Stimulated activated CD8-positive, alpha-beta memory T cell treated with anti-CD3 and anti-CD28 coated beads, Interleukin-2, amount 100 ng/mL, for 1 hour (primary cell): ENCODE measurements around the gene LRIG1.
A peak's percentile ranks its signal among the peaks of the same experiment; 100 is the strongest.

Source experiments
- DNase-seq, 2 donors: peaks; one replicate each; pipeline ENCODE4 v3.0.0-alpha.2; 2020; ENCODE audit warnings: low read depth in 2 of 2

LRIG1 gene, protein sequence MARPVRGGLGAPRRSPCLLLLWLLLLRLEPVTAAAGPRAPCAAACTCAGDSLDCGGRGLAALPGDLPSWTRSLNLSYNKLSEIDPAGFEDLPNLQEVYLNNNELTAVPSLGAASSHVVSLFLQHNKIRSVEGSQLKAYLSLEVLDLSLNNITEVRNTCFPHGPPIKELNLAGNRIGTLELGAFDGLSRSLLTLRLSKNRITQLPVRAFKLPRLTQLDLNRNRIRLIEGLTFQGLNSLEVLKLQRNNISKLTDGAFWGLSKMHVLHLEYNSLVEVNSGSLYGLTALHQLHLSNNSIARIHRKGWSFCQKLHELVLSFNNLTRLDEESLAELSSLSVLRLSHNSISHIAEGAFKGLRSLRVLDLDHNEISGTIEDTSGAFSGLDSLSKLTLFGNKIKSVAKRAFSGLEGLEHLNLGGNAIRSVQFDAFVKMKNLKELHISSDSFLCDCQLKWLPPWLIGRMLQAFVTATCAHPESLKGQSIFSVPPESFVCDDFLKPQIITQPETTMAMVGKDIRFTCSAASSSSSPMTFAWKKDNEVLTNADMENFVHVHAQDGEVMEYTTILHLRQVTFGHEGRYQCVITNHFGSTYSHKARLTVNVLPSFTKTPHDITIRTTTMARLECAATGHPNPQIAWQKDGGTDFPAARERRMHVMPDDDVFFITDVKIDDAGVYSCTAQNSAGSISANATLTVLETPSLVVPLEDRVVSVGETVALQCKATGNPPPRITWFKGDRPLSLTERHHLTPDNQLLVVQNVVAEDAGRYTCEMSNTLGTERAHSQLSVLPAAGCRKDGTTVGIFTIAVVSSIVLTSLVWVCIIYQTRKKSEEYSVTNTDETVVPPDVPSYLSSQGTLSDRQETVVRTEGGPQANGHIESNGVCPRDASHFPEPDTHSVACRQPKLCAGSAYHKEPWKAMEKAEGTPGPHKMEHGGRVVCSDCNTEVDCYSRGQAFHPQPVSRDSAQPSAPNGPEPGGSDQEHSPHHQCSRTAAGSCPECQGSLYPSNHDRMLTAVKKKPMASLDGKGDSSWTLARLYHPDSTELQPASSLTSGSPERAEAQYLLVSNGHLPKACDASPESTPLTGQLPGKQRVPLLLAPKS

DNA sequence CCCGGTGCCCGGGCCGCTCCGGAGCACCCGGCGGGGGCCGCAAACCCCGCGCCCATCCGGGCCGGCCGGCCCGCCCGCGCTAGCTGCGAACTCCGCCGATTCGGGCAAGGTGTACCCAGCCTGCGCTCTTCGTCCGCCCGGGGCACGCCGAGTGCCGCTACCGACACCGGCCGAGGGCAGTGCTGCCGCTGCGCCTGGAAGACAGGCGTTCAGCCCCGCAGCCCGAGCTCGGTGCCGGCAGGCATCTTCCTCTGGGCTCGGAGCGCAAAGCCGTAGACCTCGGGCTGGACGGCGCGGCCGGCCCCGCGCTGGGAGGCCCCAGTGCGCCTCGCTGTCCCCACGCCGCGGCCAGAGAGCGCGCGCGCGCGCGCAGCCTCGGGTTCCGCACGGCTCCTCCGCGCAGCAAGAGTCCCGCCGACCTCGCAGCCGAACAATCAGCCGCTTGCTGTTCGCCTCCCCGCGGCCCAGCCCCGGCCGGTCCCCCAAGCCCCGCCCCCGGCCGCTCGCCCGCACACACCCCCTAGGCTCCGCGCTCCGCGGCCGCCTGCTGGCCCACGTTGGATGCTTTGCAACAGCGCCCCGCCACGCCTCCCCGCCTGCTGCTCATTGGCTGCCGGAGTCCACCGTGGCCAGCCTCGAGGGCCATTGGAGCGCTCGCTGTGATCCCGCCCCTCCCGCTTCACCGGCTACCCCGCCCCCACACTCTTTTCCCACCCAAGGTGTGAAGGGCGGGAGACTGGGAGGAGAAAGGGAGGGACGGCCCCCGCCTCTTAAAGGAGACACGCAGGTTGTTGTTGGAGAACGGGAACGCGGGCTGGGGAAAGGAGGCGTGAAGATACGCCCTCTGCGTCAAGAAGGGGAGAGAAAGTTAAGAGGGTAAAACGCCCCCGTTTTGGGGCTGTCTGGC, at the start of gene LRIG1:
Gene LRIG1, minus strand, starts transcription at position 447 of the 907 bp plus-strand sequence. CDS start 615 bp downstream, outside the sequence.
- DNase-seq = peak; percentile 96 to 97

DNA sequence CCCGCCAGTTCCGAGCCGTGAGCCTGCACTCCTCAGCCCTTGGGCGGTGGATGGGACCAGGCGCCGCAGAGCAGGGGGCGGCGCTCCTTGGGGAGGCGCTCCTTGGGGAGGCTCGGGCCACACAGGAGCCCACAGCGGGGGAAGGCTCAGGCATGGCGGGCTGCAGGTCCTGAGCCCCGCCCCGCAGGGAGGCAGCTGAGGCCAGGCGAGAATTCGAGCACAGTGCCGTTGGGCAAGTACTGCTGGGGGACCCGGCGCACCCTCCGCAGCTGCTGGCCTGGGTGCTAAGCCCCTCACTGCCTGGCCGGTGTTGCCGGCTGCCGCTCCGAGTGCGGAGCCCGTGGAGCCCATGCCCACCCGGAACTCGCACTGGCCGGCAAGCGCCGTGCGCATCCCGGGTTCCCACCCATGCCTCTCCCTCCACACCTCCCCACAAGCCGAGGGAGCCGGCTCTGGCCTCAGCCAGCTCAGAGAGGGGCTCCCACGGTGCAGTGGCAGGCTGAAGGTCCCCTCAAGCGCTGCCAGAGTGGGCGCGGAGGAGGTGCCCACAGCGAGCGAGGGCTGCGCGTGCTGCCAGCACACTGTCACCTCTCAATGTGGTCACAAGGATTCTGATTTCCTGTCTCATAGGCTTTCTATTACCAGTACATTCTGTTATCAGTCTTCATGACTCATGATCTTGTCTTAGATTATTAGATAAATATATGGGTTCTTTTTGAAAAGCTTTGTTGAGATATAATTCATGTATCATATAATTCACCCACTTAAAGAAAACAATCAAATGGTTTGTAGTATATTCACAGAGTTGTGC, 44.0 kb upstream of the LRIG1 start:
- DNase-seq = no peak

DNA sequence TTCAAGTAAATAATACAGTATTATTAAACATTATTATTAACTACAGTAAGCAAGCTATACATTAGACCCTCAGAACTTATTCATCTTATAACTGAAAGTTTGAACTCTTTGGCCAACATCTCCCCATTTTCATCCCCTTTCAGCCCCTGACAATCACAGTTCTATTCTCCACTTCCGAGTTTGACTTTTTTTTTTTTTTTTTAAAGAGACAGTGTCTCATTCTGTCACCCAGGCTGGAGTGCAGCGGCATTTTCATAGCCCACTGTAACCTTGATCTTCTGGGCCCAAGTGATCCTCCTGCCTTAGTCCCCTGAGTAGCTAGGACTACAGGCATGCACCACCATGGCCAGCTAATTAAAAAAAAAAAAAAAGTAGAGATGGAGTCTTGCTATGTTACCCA, 41.3 kb upstream of the LRIG1 start:
- DNase-seq = no peak

DNA sequence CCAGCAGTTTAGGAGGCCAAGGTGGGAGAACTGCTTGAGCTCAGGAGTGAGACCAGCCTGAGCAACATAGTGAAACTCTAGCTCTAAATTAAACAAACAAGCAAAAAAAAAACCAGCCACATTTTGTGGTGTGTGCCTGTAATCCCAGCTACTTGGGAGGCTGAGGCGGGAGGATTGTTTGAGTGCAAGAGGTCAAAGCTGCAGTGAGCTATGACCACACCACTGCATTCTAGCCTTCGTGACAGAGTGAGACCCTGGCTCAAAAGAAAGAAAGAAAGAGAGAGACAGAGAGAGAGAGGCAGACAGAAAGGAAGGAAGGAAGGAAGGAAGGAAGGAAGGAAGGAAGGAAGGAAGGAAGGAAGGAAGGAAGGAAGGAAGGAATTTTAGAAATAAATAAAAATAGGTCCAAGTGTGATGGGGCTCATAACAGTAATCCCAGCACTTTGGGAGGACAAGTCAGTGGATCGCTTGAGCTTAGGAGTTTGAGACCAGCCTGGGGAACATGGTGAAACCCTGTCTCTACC, 38.7 kb upstream of the LRIG1 start:
- DNase-seq = no peak

DNA sequence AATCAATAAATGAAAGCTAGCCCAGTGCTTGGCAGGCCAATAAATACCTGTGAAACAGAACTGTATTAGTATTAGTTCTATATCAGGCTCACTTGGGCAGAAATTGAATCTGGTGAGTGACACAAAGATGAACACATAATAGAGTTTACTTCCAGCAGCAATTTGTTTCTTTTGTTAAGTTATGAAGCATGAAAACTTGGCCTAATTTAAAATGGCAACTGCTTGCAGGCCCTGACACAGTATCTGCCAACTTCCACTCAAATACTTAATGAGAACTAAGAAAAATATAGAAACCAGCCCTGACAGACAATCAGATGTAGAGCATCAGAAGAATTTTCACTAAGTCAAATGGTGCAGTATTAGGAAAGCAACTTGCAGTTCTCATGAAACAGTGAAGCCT, 37.6 kb upstream of the LRIG1 start:
- no peak for DNase-seq

DNA sequence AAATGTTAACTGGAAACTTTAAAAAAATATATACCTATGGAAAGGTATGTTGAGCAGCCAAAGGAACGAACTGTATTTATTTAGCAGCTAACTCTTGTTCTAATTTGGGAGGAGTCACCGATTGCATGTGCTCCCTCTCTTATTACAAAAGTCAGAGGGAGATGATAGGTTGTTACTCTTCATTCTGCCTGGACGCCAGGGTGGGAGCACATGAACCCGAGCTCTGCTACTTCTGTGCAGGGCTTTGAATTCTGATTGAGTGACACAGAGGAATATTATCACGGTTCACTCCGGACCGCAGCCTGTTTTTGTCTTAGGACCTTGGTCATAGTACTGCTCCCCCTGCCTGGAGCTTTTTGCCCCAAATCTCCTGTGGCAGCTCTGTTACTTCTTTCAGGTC, 36.9 kb upstream of the LRIG1 start:
- no peak for DNase-seq

DNA sequence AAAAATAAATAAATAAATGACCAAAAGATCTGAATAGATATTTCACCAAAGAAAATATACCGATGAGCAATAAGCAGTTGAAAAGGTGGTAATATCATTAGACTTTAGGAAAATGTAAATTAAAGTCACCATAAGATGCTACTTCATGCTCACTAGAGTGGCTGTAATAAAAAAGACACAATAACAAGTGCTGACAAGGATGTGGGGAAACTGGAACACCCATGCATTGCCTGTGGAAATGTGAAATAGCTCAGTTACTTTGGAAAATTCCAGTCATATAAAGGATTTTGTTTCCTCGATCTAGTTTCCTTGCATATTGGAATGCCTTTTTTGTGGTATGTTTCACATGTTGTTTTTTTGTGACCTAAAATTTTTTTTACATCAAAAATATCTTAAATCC, 36.0 kb upstream of the LRIG1 start:
- no peak for DNase-seq

DNA sequence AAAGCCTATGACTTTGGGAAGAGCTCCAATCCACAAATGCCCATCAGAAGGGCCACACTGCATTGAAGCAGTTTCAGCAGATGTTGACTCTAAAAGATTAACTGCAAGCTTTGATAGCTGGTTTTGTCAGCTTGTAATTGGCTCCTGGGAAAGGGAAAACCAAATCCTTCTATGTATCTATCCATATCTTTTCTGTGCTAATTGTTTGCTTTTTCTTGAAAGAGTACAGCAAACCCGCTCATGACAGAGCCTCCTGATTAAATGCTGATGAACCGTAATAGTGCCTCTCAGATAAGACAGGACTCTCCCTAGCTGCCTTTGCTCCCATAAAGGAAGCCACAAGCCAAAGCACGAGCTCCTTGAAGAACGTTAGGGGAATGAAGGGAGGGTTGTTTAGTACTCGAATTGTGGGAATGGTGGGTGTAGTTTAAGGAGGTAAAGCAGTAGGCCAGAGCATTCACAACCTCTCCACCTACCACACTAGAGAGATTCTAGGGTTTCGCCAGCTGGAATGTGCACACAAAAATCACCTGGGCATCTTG, 33.6 kb upstream of the LRIG1 start:
- no peak for DNase-seq

DNA sequence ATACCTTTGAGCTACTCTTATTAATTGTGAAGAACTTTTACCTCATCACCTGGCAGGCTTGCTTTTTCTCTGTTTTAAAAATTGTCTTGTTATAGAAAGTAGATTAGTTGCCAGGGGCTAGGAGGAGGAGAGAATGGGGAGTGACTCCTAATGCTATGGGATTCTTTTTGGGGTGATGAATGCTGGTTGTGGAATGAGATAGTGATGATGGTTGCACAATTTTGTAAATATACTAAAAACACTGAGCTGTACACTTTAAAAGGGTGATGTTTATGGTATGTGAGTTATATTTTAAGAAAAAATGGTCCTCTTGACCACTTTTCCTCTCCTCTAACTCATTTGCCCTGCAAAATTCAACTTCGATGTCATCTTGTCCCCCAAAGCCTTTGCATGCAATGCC, 31.8 kb upstream of the LRIG1 start:
- no peak for DNase-seq

DNA sequence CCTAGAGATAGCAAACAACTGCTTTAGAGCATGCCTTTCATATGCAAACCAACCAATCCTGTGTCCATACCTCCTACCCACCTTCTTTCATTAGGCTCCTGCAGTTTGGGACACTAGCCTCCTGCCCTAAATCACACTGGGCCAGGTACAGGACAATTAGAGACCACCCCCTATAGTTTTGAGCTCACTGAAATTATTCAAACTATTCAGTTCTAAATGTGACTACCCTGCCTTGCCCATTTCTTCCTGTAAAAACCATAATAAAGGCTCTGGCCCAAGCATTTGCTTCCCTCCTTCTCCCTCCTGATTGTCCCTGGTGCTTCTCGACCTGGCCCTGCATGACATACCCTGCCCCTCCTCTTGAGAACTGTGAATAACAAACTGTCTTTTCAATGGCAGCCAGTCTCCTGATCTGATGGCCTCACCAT, 31.4 kb upstream of the LRIG1 start:
- DNase-seq = no peak

DNA sequence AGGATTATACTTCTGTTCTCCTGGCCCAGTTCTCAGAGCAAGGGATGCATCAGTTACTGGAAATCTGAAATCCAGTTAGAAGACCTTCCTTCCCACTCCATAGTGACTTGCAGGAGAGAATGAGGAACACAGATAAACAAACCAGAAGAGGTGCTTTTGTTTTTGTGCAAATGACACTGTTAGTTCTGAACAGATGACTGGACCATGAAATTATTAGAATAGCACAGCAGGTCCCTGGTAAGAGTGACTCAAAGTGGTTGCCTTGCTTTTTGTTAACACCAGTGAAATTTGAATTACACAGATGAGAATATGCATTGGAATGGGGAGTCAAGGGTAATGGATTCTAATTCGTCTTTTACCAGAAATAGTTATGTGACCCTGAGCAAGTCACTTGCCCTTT, 30.4 kb upstream of the LRIG1 start:
- no peak for DNase-seq

DNA sequence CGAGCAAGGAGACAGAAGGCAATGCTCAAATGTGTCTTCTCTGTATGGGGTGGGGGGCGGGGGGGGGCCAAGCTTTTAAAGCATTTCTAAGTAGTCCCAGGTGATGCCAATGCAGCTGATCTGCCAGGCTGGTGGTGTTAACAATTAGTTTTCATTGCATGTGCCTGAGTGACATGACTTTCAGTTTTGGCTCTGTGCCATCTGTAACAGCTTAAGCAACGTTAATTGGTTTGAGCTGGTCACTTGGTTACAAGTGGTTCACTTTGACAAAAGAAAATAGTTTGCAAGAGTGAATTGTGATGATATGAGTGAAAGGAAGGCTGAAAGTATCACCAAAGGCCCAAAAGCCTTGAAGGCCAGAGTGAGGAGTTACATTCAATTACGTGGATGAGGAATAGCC, 26.4 kb upstream of the LRIG1 start:
- DNase-seq = no peak

DNA sequence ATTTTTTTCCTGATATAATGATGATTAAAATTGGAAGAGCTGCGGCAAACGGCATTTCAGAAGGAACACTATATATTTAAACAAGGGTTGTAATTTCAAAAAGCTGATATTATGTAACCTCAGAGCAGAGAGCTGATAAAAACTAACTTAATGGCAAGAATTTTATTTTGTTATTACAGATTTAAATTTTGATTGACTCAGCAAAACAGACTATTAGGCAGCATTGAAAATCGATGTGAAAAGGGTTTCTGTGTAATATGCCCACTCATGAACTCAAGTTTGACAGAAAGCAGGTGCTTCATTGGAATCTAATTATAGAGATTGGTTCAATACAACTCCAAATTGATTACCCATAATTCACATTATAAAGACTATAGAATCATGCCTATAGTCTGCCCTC, 24.9 kb upstream of the LRIG1 start:
- no peak for DNase-seq

DNA sequence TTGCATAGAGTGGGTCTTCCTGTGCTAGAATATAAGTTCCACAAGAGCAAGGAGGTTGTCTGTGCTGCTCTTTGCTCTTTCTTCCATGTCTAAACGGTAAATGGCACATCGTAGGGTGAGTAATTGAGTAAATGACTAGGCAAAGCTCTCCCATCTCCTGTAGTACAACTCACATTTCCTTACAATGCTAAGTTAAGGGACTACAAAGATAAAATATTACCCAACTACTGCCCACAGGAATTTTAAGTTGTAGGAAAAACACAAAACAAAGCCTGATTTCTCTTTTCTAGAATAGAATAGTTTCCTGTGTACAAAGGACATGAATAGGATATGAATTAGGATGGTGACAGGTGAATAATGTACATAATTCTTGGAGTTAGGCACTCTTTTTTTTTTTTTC, 19.9 kb upstream of the LRIG1 start:
- no peak for DNase-seq

DNA sequence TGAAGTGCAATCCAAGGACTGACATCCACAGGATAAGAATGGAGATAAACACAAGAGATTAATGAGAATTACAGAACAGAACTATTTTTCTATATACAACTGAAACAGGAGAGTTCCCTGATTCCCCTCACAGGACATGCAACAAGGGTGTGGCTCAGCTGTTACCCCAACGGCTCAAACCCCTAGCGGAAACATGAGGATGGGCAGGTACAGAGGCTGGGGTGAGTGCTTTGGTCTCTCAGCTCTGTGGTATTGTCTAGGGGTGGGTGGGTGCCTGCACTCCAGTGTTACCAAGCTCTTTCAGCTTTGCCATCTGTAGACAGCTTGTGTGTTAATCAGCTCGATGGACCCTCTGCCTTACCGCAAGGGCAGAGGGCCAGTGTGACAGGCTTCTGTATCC, 17.8 kb upstream of the LRIG1 start:
- DNase-seq = no peak

DNA sequence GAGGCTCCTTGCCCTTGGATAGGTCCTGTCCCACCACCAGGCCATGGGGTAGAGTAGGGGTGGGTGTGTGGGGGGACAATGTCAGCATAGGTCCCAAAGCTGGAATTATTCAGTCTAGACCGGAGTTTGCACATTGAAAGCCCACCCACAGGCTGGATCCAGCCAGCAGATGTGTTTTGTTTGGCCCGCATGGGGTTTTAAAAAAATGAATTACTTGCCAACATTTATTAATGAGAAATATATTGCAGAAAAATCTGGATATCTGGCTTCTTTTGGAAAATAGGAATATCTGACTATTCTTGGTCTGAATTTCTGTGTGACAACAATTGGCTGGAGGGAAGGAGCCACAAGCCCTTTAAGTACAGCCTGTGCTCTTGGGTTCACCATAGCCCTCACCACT, 17.3 kb upstream of the LRIG1 start:
- no peak for DNase-seq

DNA sequence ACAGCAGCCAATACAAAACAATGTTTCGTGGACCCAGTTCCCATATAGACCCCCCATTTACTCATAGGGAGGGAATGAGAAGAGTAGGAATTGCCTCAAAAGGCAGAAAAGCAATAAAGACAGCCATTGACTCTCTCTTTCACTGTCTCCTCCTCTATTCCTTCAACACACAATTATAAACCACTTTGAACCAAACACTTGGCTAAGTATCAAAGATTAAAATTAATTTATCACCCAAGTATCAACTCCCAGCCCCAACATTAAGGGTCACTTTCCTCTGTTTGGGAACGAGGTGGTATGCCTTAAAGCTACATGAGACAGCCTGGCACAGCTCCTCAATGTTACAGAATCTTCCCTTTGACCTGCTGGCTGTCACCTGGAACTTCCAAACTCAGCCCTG, 16.4 kb upstream of the LRIG1 start:
- no peak for DNase-seq

DNA sequence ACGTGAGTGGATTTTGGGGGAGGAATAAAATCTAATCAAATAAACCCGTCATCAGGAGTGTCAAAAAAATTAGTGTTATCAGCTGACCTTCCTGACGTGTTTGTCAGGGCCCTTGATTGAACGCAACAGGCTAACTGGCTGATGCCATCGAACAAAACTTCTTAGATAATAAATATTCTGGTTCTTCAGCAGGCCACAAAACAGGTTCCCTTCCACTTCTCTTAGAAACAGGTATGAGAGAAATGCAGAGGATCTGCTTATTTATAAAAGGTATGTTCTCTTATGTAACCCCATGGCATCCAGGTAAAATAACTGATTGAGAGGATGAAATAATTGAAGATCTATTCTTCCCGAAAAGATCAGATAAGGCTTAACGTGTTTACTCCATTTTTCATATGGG, 7.6 kb upstream of the LRIG1 start:
- DNase-seq = no peak

DNA sequence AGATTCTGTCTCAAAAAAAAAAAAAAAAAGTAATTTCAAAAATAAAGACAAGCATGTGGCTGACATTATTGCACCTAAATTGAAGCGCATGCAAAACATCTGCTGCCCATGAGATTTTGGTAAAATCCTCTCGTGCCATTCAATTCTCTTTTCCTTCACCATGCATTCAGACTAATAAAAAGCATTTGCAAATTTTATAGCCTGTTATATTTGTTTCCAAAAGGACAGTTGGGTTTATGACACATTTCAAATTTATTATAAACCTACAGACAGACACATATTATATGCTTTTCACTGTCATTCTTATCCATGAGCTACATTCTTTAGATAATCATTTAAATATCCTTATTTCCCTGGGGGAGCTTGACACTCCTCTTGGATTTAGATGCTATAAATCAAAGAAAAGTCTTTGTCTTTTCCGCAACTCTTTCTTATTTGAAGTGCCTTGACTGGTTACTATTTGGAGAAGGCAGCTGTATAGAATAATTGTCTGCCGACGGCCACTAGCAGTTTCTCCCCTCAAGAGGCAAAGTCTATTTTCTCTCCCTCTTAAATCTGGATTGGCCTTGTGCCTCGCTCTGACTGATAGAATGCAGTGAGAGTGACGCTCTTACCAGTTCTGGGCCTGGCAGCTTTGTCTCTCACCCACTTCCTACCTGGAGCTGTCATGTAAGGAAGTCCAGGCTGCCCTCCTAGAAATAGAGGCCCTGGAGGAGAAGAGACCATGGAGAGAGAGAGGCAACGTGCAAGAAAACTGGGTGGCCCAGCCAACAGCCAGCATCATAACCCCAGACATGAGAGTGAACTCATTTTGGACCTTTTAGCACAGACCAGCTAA, 6.8 kb upstream of the LRIG1 start:
- no peak for DNase-seq
